K562 (cell line): ENCODE results near the gene RBBP5. TPM values are rescaled to one million over a fixed set of nuclear protein-coding genes. Genes with fewer than 3 reads are reported as not detected.
A peak's percentile ranks its signal among the peaks of the same experiment; 100 is the strongest.

ENCODE experiments used
- ATAC-seq: fragments of 200-7000 bp; cut with Tn5 transposase; 3 replicates; pipeline ENCODE4 v1.9.1; 2020; ENCODE audit warnings: moderate library complexity
- BruUV-seq: library from RNA; stranded (reverse); fragments of 400-500 nt; replicated peaks from 2 replicates; lab custom pipeline; 2021; lab: Mats Ljungman, UMichigan
- CTCF ChIA-PET: fragments of 300-600 bp; formaldehyde crosslinking; extraction: SDS; loops from one replicate; lab custom pipeline; 2021; ENCODE audit warnings: low intra/inter-chr PET ratio; lab: Yijun Ruan, JAX
- POLR2A ChIA-PET: fragments of 300-600, 350-650 bp; sonication (Branson Sonifier 250); formaldehyde crosslinking; extraction: SDS; loops from one replicate; lab custom pipeline; 2021; ENCODE audit warnings: antibody characterized with exemption, inconsistent platforms; lab: Yijun Ruan, JAX
- DNase-seq, 4 experiments: peaks; one replicate each; pipeline versions ENCODE4 v3.0.0 to v3.0.0-alpha.2; 2011 to 2018; ENCODE audit warnings: low spot score in 3 of 4, mixed read lengths in 3 of 4; ENCODE audit errors: extremely low read depth in 1 of 4
- FAIRE-seq: peaks from 2 replicates; lab custom pipeline; 2011; peaks lifted over from hg19 to GRCh38; lab: Jason Lieb, UNC
- H2AFZ ChIP-seq: 2 replicates; pipeline ENCODE4 v1.6.0; 2011; ENCODE audit warnings: low read depth, low read length, control low read depth, inconsistent platforms
- H3K27ac ChIP-seq: fragments of 200-600 bp; 3 replicates; pipeline ENCODE4 v1.8.0; 2011; ENCODE audit warnings: low read depth, mild to moderate bottlenecking, control low read depth, inconsistent platforms, low read length, moderate library complexity, mixed read lengths; ENCODE audit errors: extremely low read depth
- H3K27me3 ChIP-seq, 2 experiments: fragments of 300-600 bp in 1 of 2; 2 replicates in 1 of 2; 3 replicates in 1 of 2; pipeline versions ENCODE4 v1.6.0 to v1.8.0; 2011; ENCODE audit warnings: inconsistent platforms in 2 of 2, low read length in 2 of 2, mild to moderate bottlenecking in 1 of 2, mixed read lengths in 1 of 2, moderate library complexity in 1 of 2; ENCODE audit not compliant: control insufficient read depth in 2 of 2, insufficient read depth in 2 of 2
- H3K36me3 ChIP-seq: fragments of 300-600 bp; 3 replicates; pipeline ENCODE4 v1.8.0; 2011; ENCODE audit warnings: mild to moderate bottlenecking, low read length, inconsistent platforms; ENCODE audit not compliant: control insufficient read depth, insufficient read depth
- H3K4me1 ChIP-seq, 2 experiments: fragments of 200-600 bp in 1 of 2; replicated peaks in 1 of 2; 2 replicates in 1 of 2; 3 replicates in 1 of 2; pipeline versions ENCODE4 v1.5.1 to v1.8.0; 2011; ENCODE audit warnings: inconsistent platforms in 2 of 2, low read length in 2 of 2, mild to moderate bottlenecking in 1 of 2, mixed read lengths in 1 of 2, moderate library complexity in 1 of 2; ENCODE audit not compliant: control insufficient read depth in 2 of 2, insufficient read depth in 2 of 2
- H3K4me2 ChIP-seq: 2 replicates; pipeline ENCODE4 v1.6.1; 2011; ENCODE audit warnings: low read length, control low read depth, inconsistent platforms, mixed read lengths; ENCODE audit not compliant: insufficient read depth
- H3K4me3 ChIP-seq: fragments of 200-600 bp; sonication (generic), shearing (Covaris generic); 2 replicates; pipeline ENCODE4 v1.5.1; 2016; ENCODE audit warnings: control low read depth, inconsistent platforms
- H3K79me2 ChIP-seq: fragments of 200-600 bp; 3 replicates; pipeline ENCODE4 v1.8.0; 2011; ENCODE audit warnings: low read length, inconsistent platforms; ENCODE audit not compliant: control insufficient read depth, insufficient read depth
- H3K9ac ChIP-seq, 2 experiments: 2 replicates each; pipeline versions ENCODE4 v1.6.0 to v1.6.1; 2011; ENCODE audit warnings: low read depth in 2 of 2, low read length in 2 of 2, control low read depth in 1 of 2, inconsistent platforms in 1 of 2, mild to moderate bottlenecking in 1 of 2, mixed read lengths in 1 of 2; ENCODE audit not compliant: insufficient read depth in 1 of 2
- H3K9me1 ChIP-seq: one replicate; pipeline ENCODE4 v1.6.0; 2011; ENCODE audit warnings: inconsistent platforms, mild to moderate bottlenecking, low read length, moderate library complexity; ENCODE audit not compliant: control insufficient read depth, insufficient read depth
- H3K9me3 ChIP-seq: replicated peaks from 2 replicates; pipeline ENCODE4 v1.5.1; 2011; ENCODE audit warnings: low read depth, low read length, inconsistent platforms; ENCODE audit not compliant: control insufficient read depth, insufficient read depth
- H4K20me1 ChIP-seq: replicated peaks from 2 replicates; pipeline ENCODE4 v1.6.1; 2011; ENCODE audit warnings: low read length, inconsistent platforms, mixed read lengths; ENCODE audit not compliant: control insufficient read depth, insufficient read depth
- CEBPB ChIP-seq: fragments of 450-650 bp; IDR thresholded peaks from 2 replicates; pipeline ENCODE4 v1.6.1; 2016; ENCODE audit warnings: missing genetic modification characterization, missing compliant biosample characterization
- CEBPG ChIP-seq, 3 experiments: fragments of 200-800 bp in 1 of 3; sonication (Bioruptor generic) in 1 of 3; sonication (generic) in 1 of 3; formaldehyde crosslinking in 1 of 3; IDR thresholded peaks in 2 of 3; conservative IDR thresholded peaks in 1 of 3; 2 replicates each; pipeline versions ENCODE4 v1.6.1 to v1.8.0; 2016 to 2022; ENCODE audit warnings: missing compliant biosample characterization in 2 of 3, missing genetic modification characterization in 2 of 3, mild to moderate bottlenecking in 1 of 3, missing genetic modification reagents in 1 of 3
- ZBTB11 ChIP-seq, 3 experiments: fragments of 200-800 bp in 1 of 3; fragments of 250-450 bp in 1 of 3; fragments of 450-650 bp in 1 of 3; sonication (Bioruptor Pico) in 1 of 3; sonication (Bioruptor generic) in 1 of 3; formaldehyde crosslinking in 1 of 3; IDR thresholded peaks; 2 replicates each; pipeline versions ENCODE4 v1.6.1 to v1.8.0; 2016 to 2022; ENCODE audit warnings: mild to moderate bottlenecking in 2 of 3, missing genetic modification characterization in 2 of 3, missing compliant biosample characterization in 1 of 3, moderate library complexity in 1 of 3
- WGBS: fragments of 100-300 bp; shearing (Covaris generic); methylation state at CpG from one replicate; pipeline ENCODE4 v1.1.6; 2016; ENCODE audit warnings: low coverage, mixed read lengths; ENCODE audit not compliant: insufficient coverage; ENCODE audit errors: missing lambda C conversion rate; 5-methylcytosine and 5-hydroxymethylcytosine counted together
- in situ Hi-C: fragments of 300-500 bp; cut with MboI; formaldehyde crosslinking; loops from 4 replicates; pipeline ENCODE4 v1.15.0; 2018; ENCODE audit warnings: inconsistent platforms, mixed read lengths
- intact Hi-C: fragments of 100-400 bp; cut with micrococcal nuclease; formaldehyde crosslinking; loops from 2 replicates; pipeline ENCODE4 v1.14.2; 2022
- polyA plus RNA-seq, 8 experiments: library from polyadenylated mRNA; depleted of rRNA in 4 of 8; stranded (reverse) in 5 of 8; unstranded in 3 of 8; fragments of >200 nt; fragmentation: Nextera tagmentation in 2 of 8; fragmentation: Illumina TruSeq in 1 of 8; extraction: Ambion mirVana in 2 of 8; extraction: Trizol in 1 of 8; gene quantifications; 2 replicates each; pipeline versions ENCODE4 v1.2.1 to v1.2.3, GENCODE V29; 2011 to 2014; ENCODE audit warnings: inconsistent platforms in 1 of 8, missing spikeins in 1 of 8
- total RNA-seq, 7 experiments: library from RNA; depleted of rRNA in 6 of 7; stranded (reverse); fragments of >200 nt in 6 of 7; fragmentation: Illumina TruSeq in 2 of 7; extraction: Trizol in 2 of 7; gene quantifications; 2 replicates each; pipeline versions ENCODE4 v1.2.1 to v1.2.3, GENCODE V29; 2011 to 2021; ENCODE audit warnings: low replicate concordance in 1 of 7

The RBBP5 gene
- total and polyA plus RNA-seq, 9 of the 15 experiments (the other 6 are each of a cell fraction or from before 2014, with no cell fraction given) = 17.2 to 37.4 (median 28.4) TPM

GRCh38 chr1:205102404-205102803, 19.4 kb downstream of the RBBP5 start:
- FAIRE-seq (no peak), DNase-seq (no peak), ATAC-seq (no peak)
- no TSS peak for BruUV-seq
- Histone ChIP-seq H3K27me3 (no peaks in the 10 kb centered on the region), H3K79me2 (peaks cover 7% of the 10 kb centered on the region; the same call in 2 of the 3 replicates), H3K36me3 (peaks cover 98% of the 10 kb centered on the region), H3K27ac (no peak overlapping the region), H3K9me3 (no peaks in the 10 kb centered on the region), H3K4me3 (no peak overlapping the region), H4K20me1 (no peaks in the 10 kb centered on the region), H3K9me1 (no peaks in the 10 kb centered on the region), H3K9ac (no peak overlapping the region), H2AFZ (no peak overlapping the region), H3K4me2 (no peak overlapping the region), H3K4me1 (no peaks in the 10 kb centered on the region)
- ChIA-PET CTCF (no interaction called here), POLR2A (interaction anchor here (0.7 to 1.5 kb wide), 2 partner anchors 19 to 49 kb away, joined by 3 read pairs; partner anchors contain the start of gene RBBP5)
- intact Hi-C loops (no loop called here), in situ Hi-C loops (no loop called here)
- TF ChIP-seq CEBPG (CRISPR knock-in tag; IDR thresholded peaks at IDR 0.05) = no peak
- TF ChIP-seq CEBPG (tag; conservative IDR thresholded peaks at IDR 0.05 in 1 of 2, IDR thresholded peaks at IDR 0.05 in 1 of 2) = peak in 1 of 2 experiments; percentile 70; a peak in 2 of 4 replicates
- no peak for TF ChIP-seq ZBTB11 (CRISPR knock-in tag; IDR thresholded peaks at IDR 0.05)
- TF ChIP-seq CEBPB (tag) = peak; percentile 64
- 100% methylated on average over 3 of the region's 3 CpGs for WGBS
